ENCODE results near the gene PSORS1C1. TPM values are rescaled to one million over a fixed set of nuclear protein-coding genes. Genes with fewer than 3 reads are reported as not detected.

Gene PSORS1C1
- polyA plus RNA-seq, 1 of the 3 experiments (the other 2 are of a cell fraction) = 3.1 TPM

GRCh38 chr6:31090275-31090972 lies 24.2 kb upstream of the PSORS1C1 start:
- Histone ChIP-seq H4K20me1 (ENCODE audit: insufficient read depth) (no peaks in the 10 kb centered on the region), H3K9me3 (no peaks in the 10 kb centered on the region), H3K9ac (no peak overlapping the region), H3K4me3 (ENCODE audit: low read depth in 2 of 2, low read length in 1 of 2) (no peak overlapping the region), H3K4me2 (no peak overlapping the region), H3K36me3 (replicated peaks in 1 of 2; ENCODE audit: control insufficient read depth in 1 of 2, insufficient read depth in 2 of 2, low read length in 1 of 2) (no peaks in the 10 kb centered on the region), H3K27ac (ENCODE audit: low read depth in 2 of 2, low read length in 1 of 2) (no peak overlapping the region), H2AFZ (ENCODE audit: low read depth) (no peak overlapping the region), H3K9me2 (no peaks in the 10 kb centered on the region), H3F3A (replicated peaks; ENCODE audit: insufficient read depth) (peaks cover 30% of the 10 kb centered on the region), H3K27me3 (ENCODE audit: insufficient read depth) (no peaks in the 10 kb centered on the region), H3K79me2 (ENCODE audit: insufficient read depth) (no peaks in the 10 kb centered on the region; the same call in 1 of the 2 replicates), H3K4me1 (ENCODE audit: control insufficient read depth in 1 of 2, insufficient read depth in 2 of 2, low read depth in 1 of 2, low read length in 1 of 2) (peaks cover 11 to 24% of the 10 kb centered on the region in 2 experiments; a peak in 3 of 4 replicates)
- 85% methylated on average over 3 of the region's 3 CpGs for WGBS (ENCODE audit: low lambda C conversion rate)
- ChIA-PET CTCF (interaction anchor here (0.9 to 3.3 kb wide), 6 partner anchors 11 to 263 kb away, joined by 3 to 33 read pairs (median 5); no protein-coding TSS in a partner anchor), POLR2A (no interaction called here)
- DNase-seq = no peak
- no peak for TF ChIP-seq USF2 (IDR thresholded peaks at IDR 0.05; ENCODE audit: borderline replicate concordance, low read depth, low read length)
- no peak for TF ChIP-seq RAD21 (IDR thresholded peaks at IDR 0.05; ENCODE audit: low read length)
- TF ChIP-seq SMC3 (IDR thresholded peaks at IDR 0.05; ENCODE audit: low read depth, low read length) = no peak
- no peak for TF ChIP-seq MEF2A (IDR thresholded peaks at IDR 0.05; ENCODE audit: borderline replicate concordance, low read depth)
- no peak for TF ChIP-seq ELF1 (IDR thresholded peaks at IDR 0.05)
- TF ChIP-seq EZH2phosphoT487 (IDR thresholded peaks at IDR 0.05; ENCODE audit: borderline replicate concordance, low read depth) = no peak
- TF ChIP-seq CTCF (IDR thresholded peaks at IDR 0.05) = no peak

- ChIA-PET CTCF (interaction anchor here (0.9 to 2.2 kb wide), 4 partner anchors 11 to 264 kb away, joined by 3 to 12 read pairs (median 4); no protein-coding TSS in a partner anchor), POLR2A (no interaction called here)
- WGBS (ENCODE audit: low lambda C conversion rate) = 87% methylated on average over 5 of the region's 6 CpGs
- Histone ChIP-seq H3K9me3 (no peaks in the 10 kb centered on the region), H3K36me3 (replicated peaks in 1 of 2; ENCODE audit: control insufficient read depth in 1 of 2, insufficient read depth in 2 of 2, low read length in 1 of 2) (no peaks in the 10 kb centered on the region), H3F3A (replicated peaks; ENCODE audit: insufficient read depth) (peaks cover 30% of the 10 kb centered on the region), H3K79me2 (ENCODE audit: insufficient read depth) (no peaks in the 10 kb centered on the region; the same call in 1 of the 2 replicates), H3K9ac (no peak overlapping the region), H4K20me1 (ENCODE audit: insufficient read depth) (no peaks in the 10 kb centered on the region), H3K4me1 (ENCODE audit: control insufficient read depth in 1 of 2, insufficient read depth in 2 of 2, low read depth in 1 of 2, low read length in 1 of 2) (peaks cover 11 to 24% of the 10 kb centered on the region in 2 experiments; a peak in 3 of 4 replicates), H3K27ac (ENCODE audit: low read depth in 2 of 2, low read length in 1 of 2) (no peak overlapping the region), H3K9me2 (no peaks in the 10 kb centered on the region), H3K27me3 (ENCODE audit: insufficient read depth) (no peaks in the 10 kb centered on the region), H3K4me2 (no peak overlapping the region), H3K4me3 (ENCODE audit: low read depth in 2 of 2, low read length in 1 of 2) (no peak overlapping the region), H2AFZ (ENCODE audit: low read depth) (no peak overlapping the region)
- no peak for TF ChIP-seq EZH2phosphoT487 (IDR thresholded peaks at IDR 0.05; ENCODE audit: borderline replicate concordance, low read depth)
- TF ChIP-seq USF2 (IDR thresholded peaks at IDR 0.05; ENCODE audit: borderline replicate concordance, low read depth, low read length) = no peak
- no peak for TF ChIP-seq FOSL2 (IDR thresholded peaks at IDR 0.05; ENCODE audit: borderline replicate concordance, low read depth)
- TF ChIP-seq MXI1 (IDR thresholded peaks at IDR 0.05; ENCODE audit: low read depth, low read length) = no peak
- no peak for TF ChIP-seq USF1 (IDR thresholded peaks at IDR 0.05; ENCODE audit: borderline replicate concordance, low read depth)
- no peak for TF ChIP-seq CHD2 (IDR thresholded peaks at IDR 0.05; ENCODE audit: low read length, partially characterized antibody)
- TF ChIP-seq SMC3 (IDR thresholded peaks at IDR 0.05; ENCODE audit: low read depth, low read length) = no peak
- no peak for TF ChIP-seq RFX5 (IDR thresholded peaks at IDR 0.05; ENCODE audit: low read length)
- TF ChIP-seq NFIC (IDR thresholded peaks at IDR 0.05; ENCODE audit: borderline replicate concordance) = no peak
- no peak for TF ChIP-seq MAX (IDR thresholded peaks at IDR 0.05; ENCODE audit: low read depth)
- TF ChIP-seq GABPA (IDR thresholded peaks at IDR 0.05; ENCODE audit: low read depth) = no peak
- no peak for TF ChIP-seq RXRA (IDR thresholded peaks at IDR 0.05; ENCODE audit: borderline replicate concordance, low read depth)
- TF ChIP-seq YY1 (IDR thresholded peaks at IDR 0.05; ENCODE audit: low read depth) = no peak
- no peak for TF ChIP-seq TAF1 (IDR thresholded peaks at IDR 0.05; ENCODE audit: borderline replicate concordance, low read depth, low read length)
- TF ChIP-seq TCF12 (IDR thresholded peaks at IDR 0.05) = no peak
- TF ChIP-seq JUND (IDR thresholded peaks at IDR 0.05) = no peak
- no peak for TF ChIP-seq IRF3 (IDR thresholded peaks at IDR 0.05; ENCODE audit: low read depth, low read length)
- TF ChIP-seq RCOR1 (IDR thresholded peaks at IDR 0.05; ENCODE audit: low read length) = no peak
- no peak for DNase-seq
Measured at GRCh38 chr6:31090973-31091364, 23.6 kb upstream of the PSORS1C1 start.
